ENCODE measurements around the gene ATP11C.
"Not testable (repeated sequence)": the region's sequence is repeated elsewhere in the genome, so short reads cannot be mapped to it uniquely, and the experiment has no call there.

The ATP11C gene

GRCh38 chrX:139924069-139924695 lies 8.7 kb downstream of the ATP11C start:
- no peak for DNase-seq

DNA sequence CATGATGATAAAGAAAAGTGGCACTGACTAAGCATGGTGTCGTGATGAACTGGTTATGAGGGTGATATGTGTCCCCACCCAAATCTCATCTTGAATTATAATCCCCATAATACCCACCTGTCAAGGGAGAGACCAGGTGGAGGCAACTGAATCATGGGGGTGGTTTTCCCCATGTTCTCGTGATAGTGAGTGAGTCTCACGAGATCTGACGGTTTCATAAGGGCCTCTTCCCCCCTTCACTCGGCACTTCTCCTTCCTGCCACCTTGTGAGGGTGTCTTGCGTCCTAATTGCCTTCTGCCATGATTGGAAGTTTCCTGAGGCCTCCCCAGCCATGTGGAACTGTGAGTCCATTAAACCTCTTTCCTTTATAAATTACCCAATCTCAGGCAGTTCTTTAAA lies 11.7 kb downstream of the ATP11C start:
- DNase-seq, result not testable (repeated sequence)

DNA sequence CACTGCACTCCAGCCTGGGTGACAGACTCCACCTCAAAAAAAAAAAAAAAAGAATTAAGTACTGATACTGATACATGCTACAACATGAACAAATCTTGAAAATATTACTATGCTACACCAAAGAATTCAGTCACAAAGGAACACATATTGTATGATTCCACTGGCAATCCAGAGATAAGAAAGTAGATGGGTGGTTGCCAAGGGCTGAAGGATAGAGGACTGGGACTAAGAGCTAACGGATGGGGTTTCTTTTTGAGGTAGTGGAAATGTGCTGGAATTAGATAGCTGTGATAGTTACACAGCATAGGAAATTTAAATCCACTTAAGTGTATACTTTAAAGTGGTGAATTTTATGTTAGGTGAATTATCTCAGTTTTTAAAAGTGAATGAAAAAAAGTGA lies 12.5 kb downstream of the ATP11C start:
- no peak for DNase-seq

DNA sequence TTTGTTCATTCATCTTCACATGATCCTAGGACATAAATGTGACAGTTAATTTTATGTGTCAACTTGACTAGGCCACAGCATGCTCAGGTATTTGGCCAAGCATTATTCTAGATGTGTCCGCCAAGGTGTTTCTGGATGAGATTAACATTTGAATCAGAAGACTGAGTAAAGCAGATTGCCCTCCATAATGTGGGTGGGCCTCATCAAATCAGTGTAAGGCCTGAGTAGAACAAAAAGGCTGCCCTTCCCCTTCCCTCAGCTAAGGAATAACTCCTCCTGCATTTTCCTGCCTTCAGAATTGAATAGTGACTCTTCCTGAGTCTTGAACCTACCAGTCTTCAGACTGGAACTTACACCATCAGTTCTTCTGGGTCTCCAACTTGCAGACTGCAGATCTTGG lies 18.4 kb downstream of the ATP11C start:
- DNase-seq, result no peak

DNA sequence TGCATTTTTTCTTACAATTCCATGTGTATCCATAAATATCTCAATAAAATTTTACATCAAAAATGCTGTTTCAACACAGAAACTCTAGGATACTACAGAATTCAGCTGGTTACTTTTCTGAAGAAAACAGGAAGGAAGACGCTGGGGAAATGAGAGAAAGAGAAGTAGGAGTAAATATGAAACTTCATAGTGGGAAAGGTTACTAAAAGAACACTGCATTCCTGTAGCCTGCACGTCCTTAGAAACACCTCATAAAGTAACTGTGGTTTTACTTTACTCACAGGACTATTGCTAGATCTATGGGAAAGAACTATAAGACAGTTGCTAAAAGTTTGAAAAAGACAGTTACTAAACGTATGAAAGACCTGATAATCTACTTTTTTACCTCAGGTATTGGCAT lies 23.1 kb downstream of the ATP11C start:
- no peak for DNase-seq

DNA sequence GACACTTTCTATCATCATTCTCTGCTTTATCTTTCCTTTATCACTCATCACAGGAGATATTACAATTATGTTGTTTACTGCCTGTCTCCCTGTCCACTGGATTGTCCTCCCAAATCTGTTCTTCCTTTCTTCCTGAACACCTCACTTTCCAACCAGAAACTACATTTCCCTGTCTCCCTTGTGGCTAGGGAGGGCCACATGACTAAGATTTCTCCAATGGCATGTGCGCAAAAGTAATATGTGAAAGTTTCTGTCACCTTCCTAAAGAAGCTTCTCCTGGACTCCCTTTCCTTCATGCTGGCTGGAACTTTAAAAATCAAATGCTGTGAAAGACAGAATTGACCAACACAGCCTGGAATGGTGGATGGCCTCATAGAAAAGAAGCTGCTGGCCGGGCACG lies 25.8 kb downstream of the ATP11C start:
- DNase-seq, result no peak

DNA sequence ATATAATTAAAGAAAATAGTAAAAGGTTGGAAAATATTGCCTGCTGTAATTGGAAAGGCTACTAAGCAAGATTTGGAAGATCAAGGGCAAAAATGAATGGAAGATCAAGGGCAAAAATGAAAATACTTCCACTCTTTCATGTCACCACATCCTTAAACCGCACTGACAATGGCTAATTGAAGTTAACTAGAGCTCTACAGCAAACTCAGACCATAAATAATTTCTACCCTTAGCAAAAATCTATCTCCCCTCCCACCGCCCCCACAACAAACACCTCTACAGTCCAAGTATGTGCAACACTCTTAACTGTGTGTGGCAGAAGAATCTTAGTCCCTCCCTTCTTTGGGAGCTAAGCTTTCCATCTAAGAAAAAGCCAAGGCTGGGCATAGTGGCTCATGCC lies 27.1 kb downstream of the ATP11C start:
- no peak for DNase-seq

DNA sequence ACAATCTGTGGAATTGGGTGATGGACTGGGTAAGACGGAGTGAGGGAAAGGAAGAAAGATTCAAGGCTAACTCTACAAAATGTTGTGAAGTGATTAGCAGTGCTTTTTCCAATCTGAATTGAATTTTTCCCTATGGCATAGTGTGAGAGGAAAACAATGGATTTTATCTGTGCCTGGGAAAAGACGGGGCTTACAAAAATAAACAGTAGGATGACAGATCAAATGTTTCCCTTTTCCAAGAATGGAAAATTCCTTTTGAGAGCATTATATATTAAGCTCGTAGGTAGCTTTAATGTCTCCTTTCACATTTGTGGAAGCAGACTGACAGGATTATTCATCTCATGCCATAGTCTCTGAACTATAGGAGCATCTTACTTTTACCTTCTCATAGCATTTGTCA lies 27.8 kb downstream of the ATP11C start:
- no peak for DNase-seq

- DNase-seq, result no peak
Observed at GRCh38 chrX:139903210-139903609, 29.6 kb downstream of the ATP11C start.

DNA sequence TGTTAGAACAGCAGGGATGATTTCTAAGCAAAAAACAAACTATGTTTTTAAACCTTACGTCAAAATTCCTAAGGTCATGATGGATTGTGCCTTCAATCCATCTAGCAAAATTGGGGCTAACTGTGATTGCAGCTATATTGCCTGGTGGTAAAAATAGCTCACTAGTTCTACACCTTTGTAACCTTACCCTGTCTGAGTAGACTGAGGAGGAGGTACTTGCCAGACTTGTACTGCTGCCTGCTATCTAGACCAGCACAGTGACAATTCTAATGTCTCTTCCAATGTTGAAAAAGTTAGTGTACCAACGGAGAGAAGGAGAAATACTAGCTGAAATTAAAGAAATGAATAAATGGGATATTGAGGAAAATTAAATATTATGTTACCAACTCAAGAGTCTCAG lies 30.3 kb downstream of the ATP11C start:
- DNase-seq, result no peak

GRCh38 chrX:139898334-139898733 lies 34.5 kb downstream of the ATP11C start:
- no peak for DNase-seq

DNA sequence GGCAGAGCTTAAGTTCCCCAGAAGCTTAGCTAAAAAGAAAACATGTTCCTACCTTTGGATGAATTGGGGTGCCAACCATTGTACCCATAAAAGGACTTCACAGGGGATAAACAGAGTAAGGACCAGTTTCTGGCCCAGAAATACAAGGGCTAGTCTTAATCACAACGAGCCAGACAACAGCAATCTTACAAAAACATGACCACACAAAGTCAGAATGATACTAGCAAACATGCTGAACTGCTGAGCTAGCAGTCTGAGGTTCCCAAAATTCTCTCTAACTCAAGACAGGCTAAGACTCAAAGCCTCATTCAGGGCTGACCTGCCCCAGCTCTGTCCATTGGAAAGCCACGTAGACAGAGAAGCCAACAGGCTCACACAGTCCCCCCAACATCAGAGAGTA lies 40.3 kb downstream of the ATP11C start:
- no peak for DNase-seq

GRCh38 chrX:139890991-139891700 lies 41.7 kb downstream of the ATP11C start:
- DNase-seq, result peak; percentile 78

- peak; percentile 45 for DNase-seq
Observed at GRCh38 chrX:139889760-139890159, 43.1 kb downstream of the ATP11C start.

DNA sequence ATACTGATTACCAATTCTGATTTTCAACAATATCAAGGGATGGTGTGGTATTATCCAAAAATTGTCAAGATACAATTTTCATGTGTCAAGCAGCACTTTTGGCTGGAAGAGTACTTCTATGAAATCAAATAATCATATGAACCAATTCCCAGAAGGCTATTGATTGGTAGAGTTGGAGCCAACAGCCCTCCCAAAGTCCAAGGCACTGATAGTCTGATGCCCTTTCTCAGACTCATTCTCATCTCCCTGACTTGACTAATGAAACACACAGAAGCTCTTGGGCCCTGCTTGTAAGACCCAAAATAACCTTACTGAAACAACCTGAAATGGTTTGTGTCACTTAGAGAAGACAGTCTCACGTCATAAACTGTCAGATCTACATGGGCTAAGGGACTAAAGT lies 48.9 kb downstream of the ATP11C start:
- DNase-seq, result no peak

- DNase-seq, result peak; percentile 44
Observed at GRCh38 chrX:139882299-139882698, 50.6 kb downstream of the ATP11C start.

- peak; percentile 83 for DNase-seq
Observed at GRCh38 chrX:139881572-139881971, 51.3 kb downstream of the ATP11C start.

DNA sequence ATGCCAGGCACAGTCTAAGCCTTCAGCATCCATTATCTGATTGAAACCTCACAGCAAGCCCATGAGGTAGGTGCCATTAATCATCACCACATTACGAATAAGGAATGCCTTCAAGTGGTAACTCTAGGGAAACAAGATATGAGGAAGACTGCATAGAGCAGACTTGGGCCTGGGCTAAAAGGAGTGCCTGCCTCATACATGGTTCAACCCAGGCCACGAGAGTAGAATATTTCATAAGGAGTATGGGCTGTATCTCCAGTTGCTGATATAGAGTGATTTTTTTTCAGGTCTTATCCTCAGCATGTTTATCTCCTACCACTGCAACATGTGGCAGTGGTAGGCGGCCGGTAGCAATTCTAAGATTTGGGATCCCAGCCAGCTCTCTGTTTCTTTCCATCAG lies 51.7 kb downstream of the ATP11C start:
- peak; percentile 77 for DNase-seq

DNA sequence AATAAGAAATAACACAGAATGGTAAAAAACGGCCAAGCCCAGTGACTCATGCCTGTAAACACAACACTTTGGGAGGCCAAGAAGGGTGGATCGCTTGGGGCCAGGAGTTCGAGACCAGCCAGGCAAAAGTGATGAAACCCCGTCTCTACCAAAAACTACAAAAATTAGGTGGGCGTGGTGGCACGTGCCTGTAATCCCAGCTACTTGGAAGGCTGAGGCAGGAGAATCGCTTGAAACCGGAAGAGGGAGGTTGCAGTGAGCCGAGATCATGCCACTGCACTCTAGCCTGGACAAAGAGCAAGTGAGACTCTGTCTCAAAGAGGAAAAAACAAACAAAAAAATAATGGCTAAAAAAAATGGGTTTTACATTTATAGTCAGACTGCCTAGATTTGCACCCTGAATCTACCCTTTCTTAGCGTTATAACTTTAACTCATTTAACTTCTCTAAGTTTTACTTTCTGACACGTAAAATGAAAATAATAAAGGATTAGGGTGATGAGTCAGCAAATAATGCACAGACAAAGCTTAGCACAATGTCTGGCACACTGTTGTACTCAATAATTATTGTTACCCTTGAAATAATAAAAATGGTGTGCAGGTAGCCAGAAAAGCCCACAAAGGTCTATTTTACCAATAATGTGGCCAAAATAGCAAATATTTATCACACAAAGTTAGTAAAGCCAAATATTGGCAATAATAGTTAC lies 55.0 kb downstream of the ATP11C start:
- peak; percentile 20 for DNase-seq

GRCh38 chrX:139875841-139876240 lies 57.0 kb downstream of the ATP11C start:
- DNase-seq, result no peak

- no peak for DNase-seq
Observed at GRCh38 chrX:139869796-139870195, 63.1 kb downstream of the ATP11C start.

DNA sequence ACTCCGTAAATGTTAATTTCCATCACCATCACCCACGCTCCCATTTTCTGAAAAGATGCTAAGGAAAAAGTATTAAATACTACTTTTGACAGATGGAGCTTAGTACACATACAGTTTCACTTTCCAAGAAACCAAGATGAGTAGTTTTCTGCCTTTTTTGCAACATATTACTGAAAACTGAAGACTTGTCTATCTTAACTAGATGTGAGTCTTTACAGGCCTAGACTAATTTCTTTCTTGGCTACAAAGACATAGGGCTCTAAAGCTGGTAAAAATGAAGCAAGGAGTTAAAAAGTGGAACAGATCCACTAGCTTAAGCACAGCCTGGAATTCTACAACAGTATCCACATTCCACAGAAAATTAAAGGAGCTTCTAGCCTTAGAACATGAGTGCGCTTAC lies 68.2 kb downstream of the ATP11C start:
- DNase-seq, result no peak

- no peak for DNase-seq
Observed at GRCh38 chrX:139862208-139862607, 70.6 kb downstream of the ATP11C start.

DNA sequence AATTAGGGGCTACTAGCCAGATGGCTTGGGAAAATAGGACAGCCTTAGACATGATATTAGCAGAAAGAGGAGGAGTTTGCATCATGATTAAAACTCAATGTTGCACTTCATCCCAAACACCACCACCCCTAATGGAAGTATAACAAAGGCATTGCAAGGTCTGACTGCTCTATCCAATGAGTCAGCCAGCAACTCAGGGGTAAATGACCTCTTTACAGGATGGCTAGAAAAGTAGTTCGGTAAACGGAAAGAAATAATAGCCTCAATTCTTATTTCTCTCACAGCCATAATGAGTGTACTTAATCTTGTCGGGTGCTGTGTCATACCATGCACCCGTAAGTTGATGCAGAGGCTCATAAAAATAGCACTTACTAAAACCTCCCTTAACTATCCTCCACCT lies 76.0 kb downstream of the ATP11C start:
- not testable (repeated sequence) for DNase-seq

Data from fibroblast of skin of right quadriceps (primary cell).